GM19238 (cell line): ENCODE results near the gene DNASE1L1.
A peak's percentile ranks its signal among the peaks of the same experiment; 100 is the strongest.

Experiments
- DNase-seq: peaks from one replicate; pipeline ENCODE4 v3.0.0; 2011; ENCODE audit warnings: low spot score; ENCODE audit not compliant: insufficient read length

Gene DNASE1L1

DNA sequence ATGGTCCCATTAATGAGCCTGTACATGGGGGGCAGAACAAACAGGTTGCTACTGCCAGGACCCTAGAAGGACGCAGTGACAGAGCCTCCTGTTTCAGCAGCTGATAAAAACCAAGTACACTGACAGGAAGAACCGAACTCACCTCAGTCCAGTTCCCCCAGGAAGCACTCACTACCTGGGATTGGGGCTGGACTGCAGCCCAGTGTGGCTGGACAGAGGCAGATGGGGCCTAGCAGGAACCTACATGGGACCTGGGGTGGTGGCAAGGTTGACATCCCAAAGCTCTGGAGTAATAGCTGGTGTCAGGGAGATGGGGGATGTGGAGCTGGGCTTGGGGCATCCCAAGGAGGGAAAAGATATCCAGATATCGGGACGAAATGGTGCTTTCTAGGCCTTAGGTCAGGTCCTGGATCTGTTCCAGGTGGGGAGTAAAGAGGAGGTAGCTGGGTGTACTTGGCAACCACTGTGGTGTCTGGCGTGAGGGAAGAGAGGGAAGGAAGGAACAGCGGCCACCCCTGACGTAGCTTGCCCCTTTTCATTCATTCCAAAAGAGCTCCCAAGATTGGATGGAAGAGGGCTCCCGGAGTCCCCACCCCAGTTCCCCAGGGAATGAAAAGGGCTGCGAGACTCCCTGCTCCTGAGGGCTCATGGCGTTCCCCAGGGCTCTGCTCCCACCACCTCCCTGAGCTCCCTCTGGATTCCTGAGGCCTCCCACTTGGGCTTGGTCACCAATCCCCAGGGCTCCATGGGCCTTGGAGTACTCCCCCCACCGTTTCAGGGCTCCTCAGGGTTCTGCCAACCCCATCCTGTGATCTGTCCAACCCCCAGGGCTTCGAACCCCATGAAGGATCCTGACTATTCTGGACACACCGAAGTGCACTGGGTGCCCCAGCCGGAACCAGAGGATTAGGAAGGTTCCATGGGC lies 25.4 kb downstream of the DNASE1L1 start:
- no peak for DNase-seq

DNA sequence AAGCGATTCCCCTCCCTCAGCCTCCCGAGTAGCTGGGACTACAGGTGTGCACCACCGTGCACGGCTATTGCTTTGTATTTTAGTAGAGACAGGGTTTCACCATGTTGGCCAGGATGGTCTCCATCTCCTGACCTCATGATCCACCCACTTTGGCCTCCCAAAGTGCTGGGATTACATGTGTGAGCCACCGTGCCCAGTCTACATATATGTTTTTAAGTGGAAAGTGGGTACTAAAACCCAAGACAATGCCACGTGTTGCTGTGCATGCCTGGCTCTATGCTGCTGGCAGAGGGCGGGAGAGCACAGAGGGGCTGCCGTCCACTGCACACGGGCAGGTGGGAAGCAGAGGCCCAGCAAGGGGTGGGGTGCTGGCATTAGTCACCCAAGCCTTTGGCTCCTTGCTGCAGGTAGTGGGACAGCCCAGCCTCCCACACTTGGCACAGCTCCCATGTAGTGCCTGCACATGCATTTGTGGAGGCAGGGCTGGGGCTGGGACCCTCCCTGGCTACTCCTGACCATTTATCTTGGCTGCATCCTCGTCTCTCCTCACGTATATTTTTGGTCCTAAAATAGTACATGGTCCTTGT lies 26.5 kb downstream of the DNASE1L1 start:
- no peak for DNase-seq

DNA sequence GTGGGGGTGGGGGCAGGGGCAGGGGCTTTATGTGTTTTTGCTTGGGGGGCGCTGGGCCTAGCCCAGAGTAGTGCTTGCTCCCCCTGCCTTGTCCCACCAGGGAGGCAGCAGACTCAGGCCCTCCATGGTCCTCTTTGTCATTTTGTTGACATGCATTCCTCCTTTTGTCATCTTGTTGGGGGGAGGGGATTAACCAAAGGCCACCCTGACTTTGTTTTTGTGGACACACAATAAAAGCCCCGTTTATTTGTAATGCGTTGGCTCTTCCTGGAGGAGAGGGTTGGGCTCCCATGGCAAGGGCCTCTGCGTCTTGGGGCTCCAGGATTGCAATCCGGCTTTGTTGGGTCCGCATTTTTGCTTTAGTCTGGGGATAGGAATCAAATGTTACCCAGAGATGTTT lies 27.8 kb downstream of the DNASE1L1 start:
- no peak for DNase-seq

DNA sequence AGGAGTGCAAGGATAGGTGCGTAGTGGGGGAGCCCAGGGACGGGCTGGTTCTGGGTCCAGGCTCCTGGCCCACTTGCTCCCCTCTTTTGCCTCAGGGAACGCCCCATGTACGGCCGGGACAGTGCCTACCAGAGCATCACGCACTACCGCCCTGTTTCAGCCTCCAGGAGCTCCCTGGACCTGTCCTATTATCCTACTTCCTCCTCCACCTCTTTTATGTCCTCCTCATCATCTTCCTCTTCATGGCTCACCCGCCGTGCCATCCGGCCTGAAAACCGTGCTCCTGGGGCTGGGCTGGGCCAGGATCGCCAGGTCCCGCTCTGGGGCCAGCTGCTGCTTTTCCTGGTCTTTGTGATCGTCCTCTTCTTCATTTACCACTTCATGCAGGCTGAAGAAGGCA lies 28.3 kb downstream of the DNASE1L1 start:
- DNase-seq, result no peak

DNA sequence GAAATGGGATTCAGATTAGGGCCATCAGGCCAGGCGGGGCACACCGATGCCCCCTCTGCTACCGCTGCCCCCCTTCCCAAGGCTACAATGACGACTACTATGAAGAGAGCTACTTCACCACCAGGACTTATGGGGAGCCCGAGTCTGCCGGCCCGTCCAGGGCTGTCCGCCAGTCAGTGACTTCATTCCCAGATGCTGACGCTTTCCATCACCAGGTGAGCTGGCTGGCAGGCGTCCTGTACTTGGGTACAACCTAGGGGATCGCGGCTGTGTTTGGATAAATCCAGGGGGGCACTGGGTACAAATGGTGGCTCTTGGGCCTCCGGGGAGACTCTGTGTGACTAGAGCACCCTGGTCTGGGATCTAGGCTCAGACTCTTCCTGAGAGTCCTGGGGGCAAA lies 28.9 kb downstream of the DNASE1L1 start:
- no peak for DNase-seq

DNA sequence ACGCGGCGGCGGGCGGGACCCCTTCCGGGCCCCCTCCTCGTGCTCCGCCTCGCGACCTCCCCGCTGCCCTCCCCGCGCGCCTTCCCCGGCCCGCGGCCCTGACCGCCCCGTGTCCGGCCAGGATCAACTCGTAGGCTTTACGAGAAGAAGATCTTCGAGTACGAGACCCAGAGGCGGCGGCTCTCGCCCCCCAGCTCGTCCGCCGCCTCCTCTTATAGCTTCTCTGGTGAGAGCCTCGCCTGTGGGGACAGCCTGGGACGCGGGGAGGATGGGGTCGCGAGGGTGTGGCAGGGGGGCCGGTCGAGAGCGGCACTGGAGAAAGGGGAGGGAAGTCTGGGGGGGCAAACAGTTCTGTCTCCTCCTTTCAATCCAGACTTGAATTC lies 29.5 kb downstream of the DNASE1L1 start:
- no peak for DNase-seq

DNA sequence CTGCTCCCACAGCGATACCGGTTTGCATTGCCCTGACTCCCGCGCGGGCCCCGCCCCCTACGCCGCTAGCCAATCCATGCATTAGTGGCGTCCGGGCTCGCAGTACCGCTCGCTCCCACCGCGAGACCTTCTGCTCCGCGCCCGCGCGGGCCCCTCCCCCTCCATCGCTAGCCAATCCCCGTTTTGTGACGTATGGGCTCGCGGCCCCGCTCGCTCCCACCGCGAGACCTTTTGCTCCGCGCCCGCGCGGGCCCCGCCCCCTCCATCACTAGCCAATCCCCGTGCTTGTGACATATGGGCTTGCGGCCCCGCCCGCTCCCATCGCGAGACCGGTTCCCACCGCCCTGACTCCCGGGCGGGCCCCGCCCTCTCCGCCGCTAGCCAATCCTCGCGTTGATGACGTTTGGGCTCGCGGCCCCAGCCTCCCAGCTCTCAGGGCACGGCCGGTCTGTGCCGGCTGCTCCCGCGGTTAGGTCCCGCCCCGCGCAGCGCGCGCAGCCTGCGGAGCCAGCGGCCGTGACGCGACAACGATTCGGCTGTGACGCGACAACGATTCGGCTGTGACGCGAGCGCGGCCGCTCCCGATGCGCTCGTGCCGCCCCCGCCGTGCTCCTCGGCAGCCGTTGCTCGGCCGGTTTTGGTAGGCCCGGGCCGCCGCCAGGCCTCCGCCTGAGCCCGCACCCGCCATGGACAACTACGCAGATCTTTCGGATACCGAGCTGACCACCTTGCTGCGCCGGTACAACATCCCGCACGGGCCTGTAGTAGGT lies 30.1 kb downstream of the DNASE1L1 start, which contains the start of gene EMD:
Gene EMD, plus strand, starts transcription at position 497 of the 770 bp plus-strand sequence. Its CDS starts 190 bp downstream, at position 687.
- DNase-seq, result peak; percentile 85

DNA sequence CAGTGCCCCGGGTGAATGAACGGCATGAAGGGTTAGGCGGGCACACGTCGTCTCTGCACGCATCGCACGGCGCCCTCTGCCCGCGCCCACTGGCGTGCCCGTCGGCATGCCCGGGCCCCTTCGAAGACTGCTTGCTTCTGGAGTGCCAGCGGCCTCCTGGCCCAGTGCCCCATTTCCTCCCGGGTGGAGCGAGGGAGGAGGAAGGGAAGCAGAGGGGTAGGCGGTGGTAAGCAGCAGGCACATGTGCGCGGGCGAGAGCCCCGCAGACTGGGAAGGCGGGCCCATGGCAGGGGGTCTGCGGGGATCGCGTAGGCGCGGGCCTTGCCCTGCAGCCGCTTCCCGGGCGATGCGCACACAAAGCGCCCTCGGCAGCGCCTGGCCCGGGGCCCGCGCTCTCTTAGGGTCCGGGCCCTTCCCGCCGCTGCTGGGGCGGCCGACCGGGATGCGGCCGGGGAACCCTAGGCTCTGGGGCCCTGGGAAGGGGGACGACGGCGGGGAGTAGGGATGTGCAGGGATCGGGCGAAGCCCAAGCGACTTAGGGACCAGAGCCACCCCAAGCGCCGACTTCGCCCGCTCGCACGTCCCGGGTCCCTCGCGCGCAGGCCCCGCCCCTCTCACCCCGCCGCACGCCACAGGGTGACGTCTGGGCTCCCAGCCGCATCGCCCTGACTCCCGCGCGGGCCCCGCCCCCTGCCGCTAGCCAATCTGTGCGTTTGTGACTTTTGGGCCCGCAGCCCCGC lies 30.8 kb downstream of the DNASE1L1 start:
- DNase-seq, result no peak

DNA sequence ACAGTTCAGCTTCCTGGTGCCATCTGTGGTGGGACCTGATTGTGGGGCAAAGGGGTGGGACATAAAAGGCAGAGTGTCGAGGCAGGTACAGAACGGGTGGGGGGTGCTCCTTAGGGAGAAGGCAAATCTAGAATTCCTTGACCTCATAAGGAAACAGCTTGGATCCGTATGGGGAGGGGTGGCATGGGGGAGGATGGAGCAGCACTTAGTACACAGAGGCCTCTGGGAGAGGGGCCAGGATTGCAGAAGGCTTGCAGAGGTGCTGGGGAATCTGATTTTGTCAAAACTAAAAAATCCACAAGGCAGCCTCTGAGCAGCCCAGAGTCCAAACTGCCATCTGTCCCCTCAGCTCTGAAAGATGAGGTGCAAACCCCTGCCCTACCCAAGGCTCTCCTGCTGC lies 32.3 kb downstream of the DNASE1L1 start:
- no peak for DNase-seq

DNA sequence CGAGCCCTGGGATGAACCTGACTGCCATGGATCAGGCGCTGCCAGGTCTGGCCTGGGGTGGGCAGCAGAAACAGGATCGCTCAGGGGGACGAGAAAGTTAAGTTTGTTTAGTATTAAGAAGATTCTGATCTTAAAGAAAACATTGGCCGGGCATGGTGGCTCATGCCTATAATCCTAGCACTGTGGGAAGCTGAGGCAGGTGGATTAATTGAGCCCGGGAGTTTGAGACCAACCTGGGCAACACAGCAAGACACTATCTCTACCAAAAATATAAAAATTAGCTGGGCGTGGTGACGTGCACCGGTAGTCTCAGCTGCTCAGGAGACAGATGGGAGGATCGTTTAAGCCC lies 33.9 kb downstream of the DNASE1L1 start:
- no peak for DNase-seq

DNA sequence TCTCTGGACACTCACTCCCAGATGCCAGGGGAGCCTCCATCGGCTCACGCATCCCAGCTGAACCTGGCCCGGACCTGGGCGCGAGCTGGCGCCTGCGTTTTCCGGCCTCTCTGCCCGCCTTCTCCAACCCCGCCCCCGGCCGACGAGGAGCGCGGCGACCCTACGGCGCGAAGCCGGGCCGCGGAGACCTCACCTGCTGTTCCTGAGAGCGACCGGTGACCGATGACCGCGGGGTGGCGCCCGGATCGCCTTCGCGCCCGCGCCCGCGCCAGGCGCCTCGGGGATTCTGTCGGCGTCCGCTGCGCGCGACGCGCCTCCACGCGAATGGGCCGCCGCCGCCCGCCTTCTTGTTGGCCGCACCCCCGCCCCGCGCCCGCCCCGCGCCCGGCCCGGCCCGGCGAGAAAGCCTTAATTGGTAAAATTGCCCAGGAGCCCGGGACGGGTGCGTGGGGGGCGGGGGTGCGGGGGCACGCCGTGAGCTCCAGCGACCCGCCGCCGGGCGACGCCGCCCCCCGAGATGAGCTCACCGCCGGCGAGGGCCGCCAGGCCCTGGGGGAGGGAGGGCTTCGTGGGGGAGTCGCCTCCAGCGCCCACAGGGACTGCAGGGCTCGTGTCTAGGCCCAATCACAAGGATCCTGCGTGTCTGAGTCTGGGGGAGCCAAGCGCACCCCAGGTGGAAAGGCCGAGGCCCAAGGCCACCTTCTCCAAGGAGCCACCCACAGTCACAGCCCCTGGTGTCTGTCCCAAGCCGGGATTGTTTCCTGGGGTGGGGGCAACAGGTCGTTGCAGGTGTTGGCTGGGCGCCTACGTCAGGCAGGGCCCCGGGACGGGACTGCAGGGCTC lies 34.5 kb downstream of the DNASE1L1 start, which contains the start of gene FLNA:
Gene FLNA, minus strand, starts transcription at position 322 of the 843 bp plus-strand sequence. CDS start 3,389 bp downstream, outside the sequence.
- no peak for DNase-seq

DNA sequence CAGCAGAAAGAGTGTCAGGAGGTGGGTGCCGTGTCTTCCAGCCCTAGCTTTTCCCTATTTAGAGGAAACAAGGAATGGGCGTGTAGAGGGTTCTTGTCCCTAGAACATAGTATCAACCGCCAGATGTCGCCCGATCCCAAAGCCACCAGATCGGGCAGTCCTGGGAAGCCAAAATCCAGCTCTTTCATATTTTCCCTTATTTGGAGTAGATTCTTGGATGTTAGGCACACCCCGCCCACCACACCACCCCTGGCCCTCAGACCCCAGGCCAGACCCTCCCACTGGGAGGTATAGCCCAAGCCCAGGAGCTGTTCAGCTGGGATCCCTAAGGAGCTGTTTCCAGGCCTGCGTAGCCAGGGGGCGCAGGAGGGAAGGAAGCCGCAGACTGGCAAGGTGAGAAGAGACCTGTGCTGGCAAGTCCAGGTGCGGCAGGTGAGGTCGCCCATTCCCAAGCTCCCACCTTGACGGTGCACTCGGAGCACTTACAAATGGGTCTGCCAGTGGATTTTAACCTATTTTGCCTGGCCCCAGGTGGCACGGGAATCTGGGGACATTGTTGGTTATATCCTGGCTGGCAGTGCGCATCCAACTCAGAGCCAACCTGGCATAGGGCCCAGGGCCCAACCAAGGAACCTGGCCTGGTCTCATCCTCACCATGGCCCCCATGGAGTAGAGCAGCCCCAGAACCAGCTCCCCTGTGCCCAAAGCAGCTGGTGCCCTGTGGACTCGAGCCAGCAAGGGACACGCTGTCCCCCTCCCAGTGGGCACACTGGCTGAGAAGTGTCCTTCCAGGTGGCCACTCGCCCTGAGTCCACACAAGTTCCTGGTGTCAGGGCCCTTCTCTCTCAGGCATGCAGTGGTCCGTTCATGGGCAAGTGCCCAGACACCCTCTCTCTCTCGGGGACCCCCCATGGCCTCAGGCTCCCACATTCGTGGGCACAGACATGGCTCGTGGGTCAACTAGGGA lies 35.4 kb downstream of the DNASE1L1 start:
- DNase-seq, result no peak

DNA sequence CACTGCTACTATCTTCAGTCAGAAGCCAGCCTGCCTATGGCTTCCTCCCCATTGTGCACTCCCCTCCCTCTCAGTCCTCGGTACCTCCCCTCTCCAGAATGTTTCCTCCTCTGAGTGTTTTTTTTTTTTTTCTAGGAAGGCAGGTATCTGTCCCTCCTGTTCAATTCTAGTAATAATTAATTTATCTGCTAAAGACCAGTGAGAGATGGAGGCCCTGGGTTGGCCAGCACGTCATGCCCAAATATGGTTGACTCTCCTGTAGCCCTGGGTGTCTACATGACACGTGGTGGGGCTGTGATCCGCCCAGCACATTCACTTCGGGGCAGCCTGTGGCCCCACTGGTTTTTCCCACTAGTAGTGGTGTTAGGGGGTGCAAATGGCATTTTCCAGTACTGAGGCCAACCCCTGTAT lies 36.4 kb downstream of the DNASE1L1 start:
- peak; percentile 54 for DNase-seq

DNA sequence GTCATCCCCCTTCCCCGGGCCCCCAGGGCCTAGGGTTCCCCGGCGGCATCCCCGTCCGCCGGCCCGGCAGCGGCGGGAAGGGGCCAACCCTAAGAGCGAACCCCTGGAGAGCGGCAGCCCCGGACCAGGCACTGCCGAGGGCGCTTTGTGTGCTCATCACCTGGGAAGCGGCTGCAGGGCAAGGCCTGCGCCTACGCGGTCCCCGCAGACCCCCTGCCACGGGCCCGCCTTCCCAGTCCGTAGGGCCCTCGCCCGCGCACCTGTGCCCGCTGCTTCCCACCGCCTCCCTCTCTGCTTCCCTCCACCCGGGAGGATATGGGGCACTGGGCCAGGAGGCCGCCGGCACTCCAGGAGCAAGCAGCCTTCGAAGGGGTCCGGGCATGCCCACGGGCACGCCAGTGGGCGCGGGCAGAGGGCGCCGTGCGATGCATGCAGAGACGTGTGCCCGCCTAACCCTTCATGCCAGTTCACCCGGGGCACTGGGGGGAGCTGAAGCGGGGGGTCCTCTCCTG lies 37.2 kb downstream of the DNASE1L1 start:
- no peak for DNase-seq

DNA sequence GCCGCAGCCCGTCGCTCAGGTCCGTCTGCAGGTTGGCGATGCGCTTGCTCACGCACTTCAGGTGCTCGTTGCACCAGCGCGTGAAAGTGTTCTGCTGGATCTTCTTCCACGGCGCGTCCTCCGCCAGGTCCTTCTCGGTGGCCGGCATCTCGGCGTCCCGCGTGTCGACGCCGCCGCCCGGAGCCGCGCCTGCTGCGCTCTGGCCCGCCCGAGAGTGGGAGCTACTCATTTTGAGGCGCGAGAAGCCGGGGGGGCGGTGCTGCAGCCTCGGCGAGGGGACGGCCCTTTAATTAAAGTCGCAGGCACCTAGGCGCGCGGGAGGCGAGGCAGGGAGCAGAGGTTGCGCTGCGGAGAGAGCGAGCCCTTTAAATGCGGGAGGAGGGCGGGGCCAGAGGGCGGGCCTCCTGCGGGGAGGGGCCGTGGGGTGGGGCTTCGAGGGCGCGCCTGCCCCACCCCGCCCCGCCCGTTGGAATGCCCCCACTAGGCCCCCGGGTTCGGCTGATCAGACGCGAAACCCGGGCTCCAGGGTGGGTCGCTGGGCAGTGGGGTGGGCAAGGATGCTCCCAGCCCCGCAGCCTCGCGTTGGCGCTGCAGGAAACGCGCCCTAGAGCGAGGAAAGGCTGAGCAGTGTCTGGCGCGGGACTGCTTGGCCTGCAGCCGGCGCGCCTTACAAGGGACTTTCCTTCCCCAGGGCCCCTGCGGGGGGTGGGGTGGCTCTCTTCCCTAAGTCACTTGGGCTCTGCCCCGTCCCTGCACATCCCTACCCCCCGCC lies 37.9 kb downstream of the DNASE1L1 start:
- DNase-seq, result peak; percentile 83

DNA sequence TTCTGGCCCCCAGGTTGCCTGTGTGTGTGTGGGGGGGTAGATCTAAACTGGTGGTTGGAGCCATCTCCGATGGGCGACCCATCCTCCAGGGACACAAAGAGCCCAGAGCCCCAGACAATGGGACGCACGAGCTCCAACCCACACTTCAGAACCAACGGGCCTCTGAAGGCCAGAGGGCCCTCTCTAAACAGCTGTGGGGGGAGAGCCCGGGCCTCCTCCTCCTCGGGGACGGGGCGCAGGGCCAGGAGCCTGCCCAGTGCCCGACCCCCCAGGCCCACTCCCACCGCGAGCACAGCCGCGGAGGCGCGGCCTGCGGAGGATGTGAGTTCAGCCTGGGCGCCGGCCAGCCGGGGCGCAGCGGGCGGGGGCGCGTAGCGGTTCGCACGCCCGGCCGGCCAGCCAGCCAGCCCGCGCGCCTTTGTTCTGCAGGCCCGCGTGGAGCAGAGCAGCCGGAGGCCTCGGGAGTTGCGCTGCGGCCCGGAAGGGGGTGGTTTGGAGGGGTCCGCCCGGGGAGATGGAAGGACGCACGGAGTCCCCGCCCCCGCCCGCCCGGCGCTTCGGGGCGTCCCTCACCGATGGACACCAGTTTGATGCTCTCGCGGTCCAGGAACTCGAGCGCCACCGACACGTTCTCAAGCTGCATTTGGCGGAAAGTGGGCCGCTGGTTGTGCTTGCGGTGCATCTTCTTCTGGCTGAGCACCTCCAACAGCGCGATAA lies 38.6 kb downstream of the DNASE1L1 start:
- DNase-seq, result no peak

DNA sequence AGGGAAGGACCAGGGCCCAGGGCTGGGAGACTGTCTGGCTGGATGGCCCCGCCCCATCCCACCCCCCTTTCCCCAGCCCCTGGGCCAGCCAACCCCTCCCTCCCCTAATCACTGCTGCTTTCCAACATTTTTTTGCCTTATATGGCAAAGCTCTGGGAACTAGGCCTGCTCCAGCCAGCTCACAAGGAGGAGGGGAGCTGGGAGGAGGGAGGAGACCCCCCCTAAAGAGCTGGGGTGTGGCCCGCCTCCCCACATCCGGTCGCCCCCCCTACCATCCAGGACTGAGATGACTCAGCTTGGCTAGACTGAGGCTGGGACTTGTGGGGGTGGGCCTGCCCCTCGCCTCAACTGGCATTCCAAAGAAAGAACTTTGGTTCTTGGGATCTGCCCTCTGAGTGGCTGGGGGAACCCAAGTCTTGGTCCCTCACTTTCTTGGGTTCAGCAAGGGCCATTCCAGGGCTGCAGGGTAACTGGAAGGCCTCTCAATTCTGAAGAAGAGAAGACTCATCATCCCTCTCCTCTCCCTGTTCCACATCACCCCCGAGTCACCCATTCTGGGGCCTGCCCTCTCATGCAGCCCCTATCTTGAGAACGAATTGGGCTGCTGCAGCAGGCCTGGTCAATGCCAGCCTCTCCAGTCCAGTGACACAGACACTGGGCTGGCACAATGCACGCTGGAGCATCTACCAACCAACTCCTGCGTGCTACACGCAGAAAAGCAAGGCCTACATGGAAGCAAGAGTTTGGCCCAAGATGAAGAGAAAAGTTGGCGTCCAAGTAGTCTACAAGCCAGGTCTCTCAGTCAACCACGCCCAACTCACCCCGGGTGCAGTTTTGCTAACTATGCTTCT lies 39.4 kb downstream of the DNASE1L1 start:
- peak; percentile 56 for DNase-seq
